Measurements from ENCODE around the gene ACE2. TPM values are rescaled to one million over a fixed set of nuclear protein-coding genes. Genes with fewer than 3 reads are reported as not detected.

ACE2 gene
- total and polyA plus RNA-seq, 2 donors (not counting 1 experiment from before 2014, with no cell fraction given) = not detected

DNA sequence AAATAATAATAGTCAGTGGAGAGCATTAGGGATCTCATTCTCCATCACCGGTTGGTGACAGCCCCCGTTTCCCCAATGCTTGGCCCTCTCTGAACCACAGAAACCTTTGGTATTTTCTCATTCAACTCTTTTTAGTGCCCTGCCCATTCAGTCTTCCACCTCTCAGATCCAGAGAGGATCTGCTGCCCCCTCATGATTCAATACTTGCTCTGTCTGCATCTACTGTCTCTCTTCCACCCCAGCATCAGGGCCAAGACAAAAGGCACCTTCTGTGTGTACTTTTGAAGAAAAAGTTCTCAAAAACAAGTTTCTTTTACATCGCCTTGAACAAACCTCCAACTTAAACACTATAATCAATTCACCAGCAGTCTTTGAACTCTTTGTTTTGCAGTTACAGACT, 44.5 kb upstream of the ACE2 start:
- peaks cover 3% of the 10 kb centered on the region for H3K27me3 Mint-ChIP-seq
- CTCF ChIA-PET = no interaction called here

DNA sequence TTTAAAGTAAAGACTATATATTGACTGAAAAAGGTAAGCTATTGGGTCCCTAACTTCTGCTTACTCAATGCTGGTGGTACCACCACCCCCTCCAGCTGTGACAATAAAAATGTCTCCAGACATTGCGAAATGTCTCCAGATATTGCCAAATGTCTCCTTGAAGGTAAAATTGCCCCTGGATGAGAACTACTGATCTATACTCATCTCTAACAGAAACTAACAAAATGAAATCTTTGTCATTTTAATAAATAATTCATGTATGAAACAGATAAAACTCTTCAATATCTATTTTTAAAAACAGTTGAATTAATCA, 43.8 kb upstream of the ACE2 start:
- H2AFZ ChIP-seq (ENCODE audit: insufficient read depth, low read depth, low read length, poor library complexity, severe bottlenecking) = no peak overlapping the region
- H3K36me3 ChIP-seq (replicated peaks in 1 of 2; ENCODE audit: control extremely low read depth in 1 of 2, control insufficient read depth in 1 of 2, extremely low read depth in 1 of 2, insufficient read depth in 2 of 2, low read length in 1 of 2) = no peaks in the 10 kb centered on the region
- H3K9me3 Mint-ChIP-seq (ENCODE audit: insufficient read depth) = no peaks in the 10 kb centered on the region
- peaks cover 0 to 3% (median 0%) of the 10 kb centered on the region in 4 experiments for H3K27me3 ChIP-seq (replicated peaks in 1 of 4; ENCODE audit: control extremely low read depth in 1 of 4, control insufficient read depth in 3 of 4, insufficient read depth in 4 of 4, low read length in 3 of 4)
- ChIA-PET POLR2A (no interaction called here), CTCF (no interaction called here)
- H3K4me3 ChIP-seq (ENCODE audit: control extremely low read depth in 1 of 5, extremely low read depth in 1 of 5, insufficient read depth in 1 of 5, low read depth in 2 of 5, low read length in 4 of 5) = no peak overlapping the region
- no peak overlapping the region for H3K9ac ChIP-seq (ENCODE audit: low read length)
- DNase-seq (no peak), ATAC-seq (ENCODE audit: low read depth) (no peak)
- no peak overlapping the region for H3K27ac ChIP-seq (ENCODE audit: low read length in 2 of 2)
- peaks cover 3% of the 10 kb centered on the region for H3K27me3 Mint-ChIP-seq
- TF ChIP-seq, protein P1, sequence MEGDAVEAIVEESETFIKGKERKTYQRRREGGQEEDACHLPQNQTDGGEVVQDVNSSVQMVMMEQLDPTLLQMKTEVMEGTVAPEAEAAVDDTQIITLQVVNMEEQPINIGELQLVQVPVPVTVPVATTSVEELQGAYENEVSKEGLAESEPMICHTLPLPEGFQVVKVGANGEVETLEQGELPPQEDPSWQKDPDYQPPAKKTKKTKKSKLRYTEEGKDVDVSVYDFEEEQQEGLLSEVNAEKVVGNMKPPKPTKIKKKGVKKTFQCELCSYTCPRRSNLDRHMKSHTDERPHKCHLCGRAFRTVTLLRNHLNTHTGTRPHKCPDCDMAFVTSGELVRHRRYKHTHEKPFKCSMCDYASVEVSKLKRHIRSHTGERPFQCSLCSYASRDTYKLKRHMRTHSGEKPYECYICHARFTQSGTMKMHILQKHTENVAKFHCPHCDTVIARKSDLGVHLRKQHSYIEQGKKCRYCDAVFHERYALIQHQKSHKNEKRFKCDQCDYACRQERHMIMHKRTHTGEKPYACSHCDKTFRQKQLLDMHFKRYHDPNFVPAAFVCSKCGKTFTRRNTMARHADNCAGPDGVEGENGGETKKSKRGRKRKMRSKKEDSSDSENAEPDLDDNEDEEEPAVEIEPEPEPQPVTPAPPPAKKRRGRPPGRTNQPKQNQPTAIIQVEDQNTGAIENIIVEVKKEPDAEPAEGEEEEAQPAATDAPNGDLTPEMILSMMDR (IDR thresholded peaks at IDR 0.05) = no peak
- TF ChIP-seq EZH2 (IDR thresholded peaks at IDR 0.05; ENCODE audit: borderline replicate concordance, insufficient read depth, low read depth, low read length, poor library complexity, severe bottlenecking) = no peak
- H3K9me3 ChIP-seq (ENCODE audit: control extremely low read depth in 1 of 3, control insufficient read depth in 2 of 3, insufficient read depth in 1 of 3, low read length in 2 of 3) = no peaks in the 10 kb centered on the region
- no peaks in the 10 kb centered on the region for H3K4me1 Mint-ChIP-seq
- H3K27ac Mint-ChIP-seq = no peak overlapping the region
- H4K20me1 ChIP-seq (ENCODE audit: control insufficient read depth, insufficient read depth, low read length, poor library complexity, severe bottlenecking) = no peaks in the 10 kb centered on the region
- WGBS (ENCODE audit: insufficient coverage) = no CpG with 5 or more reads among the region's 1 CpG
- intact Hi-C loops (cut with micrococcal nuclease) = no loop called here
- H3K4me3 Mint-ChIP-seq = no peak overlapping the region
- H3K4me2 ChIP-seq (replicated peaks; ENCODE audit: low read depth, low read length, poor library complexity, severe bottlenecking) = no peak overlapping the region
- no peaks in the 10 kb centered on the region for H3K79me2 ChIP-seq (ENCODE audit: control insufficient read depth, insufficient read depth, low read length)
- no peaks in the 10 kb centered on the region for H3K4me1 ChIP-seq (ENCODE audit: control insufficient read depth in 2 of 2, insufficient read depth in 2 of 2, low read length in 2 of 2)

More for the DNA sequence above, 44.5 kb upstream of the ACE2 start:
- Histone ChIP-seq H3K79me2 (ENCODE audit: control insufficient read depth, insufficient read depth, low read length) (no peaks in the 10 kb centered on the region), H3K9me3 (ENCODE audit: control extremely low read depth in 1 of 3, control insufficient read depth in 2 of 3, insufficient read depth in 1 of 3, low read length in 2 of 3) (no peaks in the 10 kb centered on the region), H3K27me3 (replicated peaks in 1 of 4; ENCODE audit: control extremely low read depth in 1 of 4, control insufficient read depth in 3 of 4, insufficient read depth in 4 of 4, low read length in 3 of 4) (peaks cover 0 to 3% (median 0%) of the 10 kb centered on the region in 4 experiments), H4K20me1 (ENCODE audit: control insufficient read depth, insufficient read depth, low read length, poor library complexity, severe bottlenecking) (no peaks in the 10 kb centered on the region), H3K9ac (ENCODE audit: low read length) (no peak overlapping the region), H2AFZ (ENCODE audit: insufficient read depth, low read depth, low read length, poor library complexity, severe bottlenecking) (no peak overlapping the region), H3K4me3 (ENCODE audit: control extremely low read depth in 1 of 5, extremely low read depth in 1 of 5, insufficient read depth in 1 of 5, low read depth in 2 of 5, low read length in 4 of 5) (no peak overlapping the region), H3K36me3 (replicated peaks in 1 of 2; ENCODE audit: control extremely low read depth in 1 of 2, control insufficient read depth in 1 of 2, extremely low read depth in 1 of 2, insufficient read depth in 2 of 2, low read length in 1 of 2) (no peaks in the 10 kb centered on the region), H3K4me1 (ENCODE audit: control insufficient read depth in 2 of 2, insufficient read depth in 2 of 2, low read length in 2 of 2) (no peaks in the 10 kb centered on the region), H3K4me2 (replicated peaks; ENCODE audit: low read depth, low read length, poor library complexity, severe bottlenecking) (no peak overlapping the region), H3K27ac (ENCODE audit: low read length in 2 of 2) (no peak overlapping the region)
- POLR2A ChIA-PET = no interaction called here
- DNase-seq (no peak), ATAC-seq (ENCODE audit: low read depth) (no peak)
- TF ChIP-seq, protein P1 (IDR thresholded peaks at IDR 0.05) = no peak
- no peak for TF ChIP-seq EZH2 (IDR thresholded peaks at IDR 0.05; ENCODE audit: borderline replicate concordance, insufficient read depth, low read depth, low read length, poor library complexity, severe bottlenecking)
- H3K4me3 Mint-ChIP-seq = no peak overlapping the region
- intact Hi-C loops (cut with micrococcal nuclease) = no loop called here
- H3K9me3 Mint-ChIP-seq (ENCODE audit: insufficient read depth) = no peaks in the 10 kb centered on the region
- no peaks in the 10 kb centered on the region for H3K4me1 Mint-ChIP-seq
- H3K27ac Mint-ChIP-seq = no peak overlapping the region
- WGBS (ENCODE audit: insufficient coverage) = no CpG with 5 or more reads among the region's 3 CpGs

All from B cell (primary cell).